Right lobe of liver (tissue), 4 donors: Measurements from ENCODE around the gene DNER.
"Not testable (repeated sequence)": the region's sequence is repeated elsewhere in the genome, so short reads cannot be mapped to it uniquely, and the experiment has no call there.

Source experiments
- CTCF ChIP-seq, 4 donors: fragments of 200-600 bp in 3 of 4; fragments of 450-650 bp in 1 of 4; IDR thresholded peaks; one replicate each; pipeline versions ENCODE4 v1.5.1 to v1.8.0; 2016 to 2022; ENCODE audit warnings: antibody characterized with exemption in 4 of 4, mild to moderate bottlenecking in 2 of 4
- POLR2A ChIP-seq: fragments of 450-650 bp; IDR thresholded peaks from one replicate; pipeline ENCODE4 v1.6.1; 2017; ENCODE audit warnings: antibody characterized with exemption, mild to moderate bottlenecking
- donor health status: DM: no; HTN: no; CAD: no.
- donor health status: DM: no; HTN: no; CAD: no.
- donor health status: DM: no; HTN: yes; CAD: no.

GRCh38 chr2:229339171-229339570, 375.2 kb downstream of the DNER start:
- TF ChIP-seq CTCF (IDR thresholded peaks at IDR 0.05); POLR2A: not testable (repeated sequence)
